Measurements from ENCODE around the gene FAM174C. TPM values are rescaled to one million over a fixed set of nuclear protein-coding genes. Genes with fewer than 3 reads are reported as not detected.
A peak's percentile ranks its signal among the peaks of the same experiment; 100 is the strongest.

Gene FAM174C
- total and polyA plus RNA-seq, 2 donors from 2014 or later: 35.3 to 94.7 TPM

DNA sequence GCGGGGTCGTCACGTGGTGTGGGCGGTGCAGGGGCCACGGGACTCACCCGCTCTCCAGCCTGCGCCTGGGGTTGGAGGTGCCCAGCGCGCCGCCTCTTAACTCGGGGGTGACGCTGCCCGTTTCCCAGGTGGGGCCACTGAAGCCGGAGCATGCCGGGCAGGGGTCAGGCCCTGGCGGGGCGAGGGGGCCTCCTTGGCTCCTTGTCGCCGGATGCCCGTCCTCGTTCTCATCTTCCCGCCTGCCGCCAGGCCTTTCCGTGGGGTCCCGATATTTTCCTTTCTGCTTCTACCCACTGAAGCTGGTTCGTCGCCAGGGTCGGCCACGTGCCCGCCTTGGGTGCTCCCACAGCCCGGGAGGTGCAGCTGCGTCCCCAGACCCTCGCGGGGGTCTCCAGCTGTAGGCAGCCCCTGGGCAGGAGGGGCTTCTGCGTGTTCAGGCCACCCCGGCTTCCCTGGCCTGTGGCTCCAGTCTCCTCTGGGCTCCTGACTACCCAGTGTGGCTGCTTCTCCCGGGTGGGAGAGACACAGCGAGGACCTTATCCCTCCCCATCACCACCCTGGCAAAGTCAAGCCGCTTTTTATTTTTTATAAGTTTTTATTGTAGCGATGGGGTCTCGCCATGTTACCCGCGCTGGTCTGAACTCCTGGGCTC, 772 bp downstream of the FAM174C start:
- H3K9me3 ChIP-seq (ENCODE audit: control insufficient read depth in 2 of 3, insufficient read depth in 1 of 3, low read length in 3 of 3): no peaks in the 10 kb centered on the region
- peak overlapping the region in 2 of 3 donors; percentile 49 to 73 for H3K9ac ChIP-seq (ENCODE audit: low read length in 3 of 3)
- intact Hi-C loops (cut with DNase I): no loop called here
- peak overlapping the region; percentile 98 to 99 for H3K27ac ChIP-seq (ENCODE audit: low read depth in 2 of 2, low read length in 2 of 2)
- FAIRE-seq (no peak), DNase-seq (no peak)
- H3K4me3 ChIP-seq (ENCODE audit: low read length in 3 of 3): peak overlapping the region; percentile 20 to 75 (median 67)
- H3K27me3 ChIP-seq (ENCODE audit: control insufficient read depth, insufficient read depth, low read length): no peaks in the 10 kb centered on the region
- H3K36me3 ChIP-seq (ENCODE audit: control insufficient read depth in 2 of 3, insufficient read depth in 3 of 3, low read length in 3 of 3): peaks cover 2 to 41% (median 14%) of the 10 kb centered on the region in 3 donors
- peaks cover 0 to 40% (median 17%) of the 10 kb centered on the region in 3 donors for H3K4me1 ChIP-seq (ENCODE audit: control insufficient read depth in 2 of 3, insufficient read depth in 2 of 3, low read depth in 1 of 3, low read length in 3 of 3)
- TF ChIP-seq, protein P1, sequence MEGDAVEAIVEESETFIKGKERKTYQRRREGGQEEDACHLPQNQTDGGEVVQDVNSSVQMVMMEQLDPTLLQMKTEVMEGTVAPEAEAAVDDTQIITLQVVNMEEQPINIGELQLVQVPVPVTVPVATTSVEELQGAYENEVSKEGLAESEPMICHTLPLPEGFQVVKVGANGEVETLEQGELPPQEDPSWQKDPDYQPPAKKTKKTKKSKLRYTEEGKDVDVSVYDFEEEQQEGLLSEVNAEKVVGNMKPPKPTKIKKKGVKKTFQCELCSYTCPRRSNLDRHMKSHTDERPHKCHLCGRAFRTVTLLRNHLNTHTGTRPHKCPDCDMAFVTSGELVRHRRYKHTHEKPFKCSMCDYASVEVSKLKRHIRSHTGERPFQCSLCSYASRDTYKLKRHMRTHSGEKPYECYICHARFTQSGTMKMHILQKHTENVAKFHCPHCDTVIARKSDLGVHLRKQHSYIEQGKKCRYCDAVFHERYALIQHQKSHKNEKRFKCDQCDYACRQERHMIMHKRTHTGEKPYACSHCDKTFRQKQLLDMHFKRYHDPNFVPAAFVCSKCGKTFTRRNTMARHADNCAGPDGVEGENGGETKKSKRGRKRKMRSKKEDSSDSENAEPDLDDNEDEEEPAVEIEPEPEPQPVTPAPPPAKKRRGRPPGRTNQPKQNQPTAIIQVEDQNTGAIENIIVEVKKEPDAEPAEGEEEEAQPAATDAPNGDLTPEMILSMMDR (IDR thresholded peaks at IDR 0.05; ENCODE audit: borderline replicate concordance, extremely low read depth, insufficient read depth): no peak

DNA sequence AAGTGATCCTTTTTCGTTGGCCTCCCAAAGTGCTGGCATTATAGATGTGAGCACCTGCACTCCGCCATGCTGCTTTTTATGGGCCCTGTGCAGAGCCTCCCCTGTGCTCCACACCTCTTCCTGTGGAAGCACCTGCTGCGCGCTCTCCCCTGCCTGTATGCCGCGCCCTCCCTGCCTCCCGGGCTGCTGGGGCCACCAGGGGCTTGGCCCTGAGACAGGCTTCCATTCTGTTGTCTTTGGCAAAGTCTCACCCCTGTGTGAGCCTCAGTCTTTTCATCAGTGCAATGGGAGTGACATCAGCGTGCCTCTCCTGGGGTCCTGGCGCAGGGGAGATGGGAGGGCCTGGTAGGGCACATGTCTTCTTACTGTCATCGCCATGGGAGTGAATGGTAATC, 1.3 kb downstream of the FAM174C start:
- peaks cover 0 to 35% (median 14%) of the 10 kb centered on the region in 3 donors for H3K4me1 ChIP-seq (ENCODE audit: control insufficient read depth in 2 of 3, insufficient read depth in 2 of 3, low read depth in 1 of 3, low read length in 3 of 3)
- FAIRE-seq (no peak), DNase-seq (no peak)
- intact Hi-C loops (cut with DNase I): no loop called here
- H3K27ac ChIP-seq (ENCODE audit: low read depth in 2 of 2, low read length in 2 of 2): no peak overlapping the region
- peak overlapping the region in 1 of 3 donors; percentile 73 for H3K9ac ChIP-seq (ENCODE audit: low read length in 3 of 3)
- peaks cover 2 to 36% (median 12%) of the 10 kb centered on the region in 3 donors for H3K36me3 ChIP-seq (ENCODE audit: control insufficient read depth in 2 of 3, insufficient read depth in 3 of 3, low read length in 3 of 3)
- H3K9me3 ChIP-seq (ENCODE audit: control insufficient read depth in 2 of 3, insufficient read depth in 1 of 3, low read length in 3 of 3): no peaks in the 10 kb centered on the region
- H3K27me3 ChIP-seq (ENCODE audit: control insufficient read depth, insufficient read depth, low read length): no peaks in the 10 kb centered on the region
- peak overlapping the region in 1 of 3 donors; percentile 75 for H3K4me3 ChIP-seq (ENCODE audit: low read length in 3 of 3)
- TF ChIP-seq, protein P1 (IDR thresholded peaks at IDR 0.05; ENCODE audit: borderline replicate concordance, extremely low read depth, insufficient read depth): no peak

DNA sequence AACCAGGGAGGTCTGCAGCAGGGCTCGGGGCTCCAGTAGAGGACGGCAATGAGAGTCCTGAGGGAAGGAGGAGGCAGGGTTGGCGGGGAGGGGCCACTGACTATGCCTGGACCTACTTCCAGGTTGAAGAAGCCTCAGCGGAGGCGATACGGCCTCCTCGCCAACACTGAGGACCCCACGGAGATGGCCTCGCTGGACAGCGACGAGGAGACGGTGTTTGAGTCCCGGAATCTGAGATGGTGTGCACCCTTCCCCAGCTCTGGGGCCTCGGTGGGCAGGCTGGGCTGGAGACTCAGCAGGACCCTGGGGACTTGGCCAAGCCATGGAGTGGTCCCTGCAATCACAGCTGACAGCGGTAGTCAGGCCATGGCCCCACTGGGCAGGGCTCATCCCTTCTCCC, 1.7 kb downstream of the FAM174C start:
- H3K9me3 ChIP-seq (ENCODE audit: control insufficient read depth in 2 of 3, insufficient read depth in 1 of 3, low read length in 3 of 3): no peaks in the 10 kb centered on the region
- H3K36me3 ChIP-seq (ENCODE audit: control insufficient read depth in 2 of 3, insufficient read depth in 3 of 3, low read length in 3 of 3): peaks cover 2 to 32% (median 8%) of the 10 kb centered on the region in 3 donors
- H3K9ac ChIP-seq (ENCODE audit: low read length in 3 of 3): no peak overlapping the region
- no peak overlapping the region for H3K27ac ChIP-seq (ENCODE audit: low read depth in 2 of 2, low read length in 2 of 2)
- DNase-seq (no peak), FAIRE-seq (no peak)
- intact Hi-C loops (cut with DNase I): no loop called here
- peaks cover 0 to 30% (median 10%) of the 10 kb centered on the region in 3 donors for H3K4me1 ChIP-seq (ENCODE audit: control insufficient read depth in 2 of 3, insufficient read depth in 2 of 3, low read depth in 1 of 3, low read length in 3 of 3)
- H3K4me3 ChIP-seq (ENCODE audit: low read length in 3 of 3): no peak overlapping the region
- TF ChIP-seq, protein P1 (IDR thresholded peaks at IDR 0.05; ENCODE audit: borderline replicate concordance, extremely low read depth, insufficient read depth): no peak
- H3K27me3 ChIP-seq (ENCODE audit: control insufficient read depth, insufficient read depth, low read length): no peaks in the 10 kb centered on the region

Data from kidney (tissue), 14 donors.